H9 (cell line): Measurements from ENCODE around the gene BCHE. TPM values are rescaled to one million over a fixed set of nuclear protein-coding genes. Genes with fewer than 3 reads are reported as not detected.

Source experiments
- DNase-seq: peaks from one replicate; pipeline ENCODE4 v3.0.0-alpha.2; 2017
- H2AFZ ChIP-seq: one replicate; pipeline ENCODE4 v1.6.1; 2013; ENCODE audit warnings: mild to moderate bottlenecking, low read length, control low read depth, moderate library complexity
- H2AK5ac ChIP-seq: 2 replicates; pipeline ENCODE4 v1.6.1; 2013; ENCODE audit warnings: low read length, control low read depth, mixed read lengths; ENCODE audit not compliant: insufficient read length
- H2BK120ac ChIP-seq: one replicate; pipeline ENCODE4 v1.6.1; 2013; ENCODE audit warnings: low read depth, mild to moderate bottlenecking, low read length, control low read depth, inconsistent platforms; ENCODE audit not compliant: poor library complexity, severe bottlenecking
- H2BK12ac ChIP-seq: 2 replicates; pipeline ENCODE4 v1.6.1; 2013; ENCODE audit warnings: low read length, control low read depth, mixed read lengths, low read depth; ENCODE audit not compliant: insufficient read length
- H2BK15ac ChIP-seq: 2 replicates; pipeline ENCODE4 v1.6.1; 2013; ENCODE audit warnings: low read depth, low read length, control low read depth
- H2BK20ac ChIP-seq: one replicate; pipeline ENCODE4 v1.6.1; 2013; ENCODE audit warnings: low read depth, mild to moderate bottlenecking, low read length, control low read depth, inconsistent platforms; ENCODE audit not compliant: poor library complexity, severe bottlenecking
- H2BK5ac ChIP-seq: 2 replicates; pipeline ENCODE4 v1.6.1; 2013; ENCODE audit warnings: low read length, control low read depth, mixed read lengths; ENCODE audit not compliant: insufficient read length
- H3K14ac ChIP-seq: 2 replicates; pipeline ENCODE4 v1.6.1; 2013; ENCODE audit warnings: low read length, control low read depth; ENCODE audit not compliant: insufficient read depth
- H3K18ac ChIP-seq: 2 replicates; pipeline ENCODE4 v1.6.1; 2013; ENCODE audit warnings: low read depth, mild to moderate bottlenecking, mixed read lengths, low read length, control low read depth; ENCODE audit not compliant: insufficient read length
- H3K23ac ChIP-seq: 2 replicates; pipeline ENCODE4 v1.6.1; 2013; ENCODE audit warnings: low read length, control low read depth, mixed read lengths, low read depth; ENCODE audit not compliant: insufficient read length
- H3K23me2 ChIP-seq: 2 replicates; pipeline ENCODE4 v1.6.1; 2013; ENCODE audit warnings: low read depth, mild to moderate bottlenecking, mixed read lengths, low read length, control low read depth; ENCODE audit not compliant: insufficient read length, poor library complexity, severe bottlenecking
- H3K27ac ChIP-seq: 2 replicates; pipeline ENCODE4 v1.5.1; 2013; ENCODE audit warnings: low read length, control low read depth, mixed read lengths, low read depth; ENCODE audit not compliant: insufficient read length
- H3K27me3 ChIP-seq: 2 replicates; pipeline ENCODE4 v1.6.1; 2013; ENCODE audit warnings: low read length, control low read depth, inconsistent platforms; ENCODE audit not compliant: insufficient read depth
- H3K4ac ChIP-seq: 2 replicates; pipeline ENCODE4 v1.6.1; 2013; ENCODE audit warnings: low read depth, mild to moderate bottlenecking, control low read depth, inconsistent platforms, low read length, moderate library complexity
- H3K4me1 ChIP-seq: 2 replicates; pipeline ENCODE4 v1.6.1; 2013; ENCODE audit warnings: low read length, control low read depth, inconsistent platforms; ENCODE audit not compliant: insufficient read depth
- H3K4me2 ChIP-seq: 2 replicates; pipeline ENCODE4 v1.6.1; 2013; ENCODE audit warnings: low read length, control low read depth, mixed read lengths; ENCODE audit not compliant: insufficient read length, insufficient read depth
- H3K56ac ChIP-seq: 2 replicates; pipeline ENCODE4 v1.6.1; 2013; ENCODE audit warnings: low read depth, mild to moderate bottlenecking, mixed read lengths, low read length, control low read depth; ENCODE audit not compliant: insufficient read length
- H3K79me1 ChIP-seq: 2 replicates; pipeline ENCODE4 v1.6.1; 2013; ENCODE audit warnings: low read depth, mild to moderate bottlenecking, moderate library complexity, low read length, control low read depth, inconsistent platforms; ENCODE audit not compliant: insufficient read depth, poor library complexity, severe bottlenecking
- H3K79me2 ChIP-seq: 2 replicates; pipeline ENCODE4 v1.6.1; 2013; ENCODE audit warnings: low read length, control low read depth, inconsistent platforms; ENCODE audit not compliant: insufficient read depth
- H3K9ac ChIP-seq: 2 replicates; pipeline ENCODE4 v1.6.1; 2013; ENCODE audit warnings: low read length, control low read depth, mixed read lengths; ENCODE audit not compliant: insufficient read length; ENCODE audit errors: extremely low read depth
- H3K9me3 ChIP-seq: one replicate; pipeline ENCODE4 v1.6.1; 2013; ENCODE audit warnings: low read depth, low read length, inconsistent platforms; ENCODE audit not compliant: control insufficient read depth
- H3T11ph ChIP-seq: one replicate; pipeline ENCODE4 v1.6.1; 2013; ENCODE audit warnings: mild to moderate bottlenecking, low read length, control low read depth, inconsistent platforms
- H4K20me1 ChIP-seq: one replicate; pipeline ENCODE4 v1.6.1; 2013; ENCODE audit not compliant: control insufficient read depth, insufficient read length, insufficient read depth
- H4K5ac ChIP-seq: 2 replicates; pipeline ENCODE4 v1.6.1; 2013; ENCODE audit warnings: low read depth, mild to moderate bottlenecking, mixed read lengths, low read length, control low read depth; ENCODE audit not compliant: insufficient read length
- H4K8ac ChIP-seq: replicated peaks from 2 replicates; pipeline ENCODE4 v1.6.1; 2013; ENCODE audit warnings: low read length, control low read depth, mixed read lengths, low read depth; ENCODE audit not compliant: insufficient read length
- H4K91ac ChIP-seq: 2 replicates; pipeline ENCODE4 v1.6.1; 2013; ENCODE audit warnings: low read depth, mild to moderate bottlenecking, moderate library complexity, mixed read lengths, low read length, control low read depth; ENCODE audit not compliant: insufficient read length
- H3K27ac Mint-ChIP-seq, 3 experiments: 2 replicates in 2 of 3; 3 replicates in 1 of 3; pipeline ENCODE4 v1.8.0; 2020 to 2021; ENCODE audit warnings: mixed read lengths in 3 of 3, mild to moderate bottlenecking in 1 of 3, moderate library complexity in 1 of 3
- H3K27me3 Mint-ChIP-seq: 2 replicates; pipeline ENCODE4 v1.8.0; 2021; ENCODE audit warnings: low read depth, mild to moderate bottlenecking, moderate library complexity, mixed read lengths
- H3K36me3 Mint-ChIP-seq, 3 experiments: 2 replicates in 2 of 3; 3 replicates in 1 of 3; pipeline ENCODE4 v1.8.0; 2020 to 2021; ENCODE audit warnings: low read depth in 3 of 3, mixed read lengths in 3 of 3; ENCODE audit not compliant: insufficient read depth in 1 of 3
- H3K4me1 Mint-ChIP-seq, 2 experiments: 2 replicates each; pipeline ENCODE4 v1.8.0; 2020; ENCODE audit warnings: mixed read lengths in 2 of 2
- H3K4me3 Mint-ChIP-seq, 2 experiments: 2 replicates in 1 of 2; 3 replicates in 1 of 2; pipeline ENCODE4 v1.8.0; 2020 to 2021; ENCODE audit warnings: mild to moderate bottlenecking in 2 of 2, mixed read lengths in 2 of 2, moderate library complexity in 1 of 2
- H3K9me3 Mint-ChIP-seq, 2 experiments: 2 replicates in 1 of 2; 3 replicates in 1 of 2; pipeline ENCODE4 v1.8.0; 2020; ENCODE audit warnings: mild to moderate bottlenecking in 2 of 2, mixed read lengths in 2 of 2, moderate library complexity in 1 of 2
- WGBS: extraction: QIAGEN DNeasy Blood & Tissue Kit; methylation state at CpG from one replicate; pipeline ENCODE4 v1.1.7; 2013; ENCODE audit warnings: missing lambda C conversion rate, low lambda C conversion rate, mixed read lengths; ENCODE audit not compliant: insufficient read length; ENCODE audit errors: extremely low coverage; 5-methylcytosine and 5-hydroxymethylcytosine counted together
- total RNA-seq: library from RNA; stranded (reverse); gene quantifications from 2 replicates; pipeline ENCODE4 v1.2.1, GENCODE V29; 2021
- TF ChIP-seq, protein P1 (sequence below): fragments of 200-600 bp; sonication (generic); conservative IDR thresholded peaks from 3 replicates; pipeline ENCODE4 v1.8.0; 2021; ENCODE audit warnings: antibody characterized with exemption, mild to moderate bottlenecking

The BCHE gene
- total RNA-seq, 1 experiment from 2014 or later: 1.4 TPM

DNA sequence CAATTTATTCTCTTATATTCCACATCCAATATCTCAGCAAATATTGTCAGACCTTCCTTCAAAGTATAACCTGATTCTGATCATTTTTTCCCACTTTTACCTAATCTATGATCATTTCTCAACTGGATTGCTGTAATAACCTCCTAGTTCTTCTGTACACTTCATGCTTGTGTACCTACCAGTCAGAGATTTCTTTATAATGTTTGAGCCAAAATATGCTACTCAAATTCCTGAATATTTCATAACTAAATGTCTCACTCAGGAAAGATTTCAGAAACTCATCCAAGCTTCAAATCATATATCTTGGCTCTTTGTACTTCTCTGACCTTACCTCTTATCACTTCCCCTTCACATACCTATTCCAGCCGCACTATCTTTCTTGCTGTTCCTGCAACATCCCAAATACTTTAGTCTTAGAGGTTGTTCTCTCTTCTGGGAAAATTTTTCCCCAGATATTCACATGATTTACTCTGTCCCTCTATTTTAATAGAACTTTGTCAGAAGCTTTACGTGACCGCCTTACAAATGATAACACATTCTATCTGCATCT is 20.0 kb downstream of the BCHE start:
- no peak overlapping the region for H4K8ac ChIP-seq
- H3K27me3 ChIP-seq: no peaks in the 10 kb centered on the region
- H3K23ac ChIP-seq: no peak overlapping the region
- no peak overlapping the region for H2BK12ac ChIP-seq
- no peaks in the 10 kb centered on the region for H3K9me3 Mint-ChIP-seq
- no peak overlapping the region for H3K27ac Mint-ChIP-seq
- no peak overlapping the region for H3K18ac ChIP-seq
- H2BK15ac ChIP-seq: no peak overlapping the region
- H2BK5ac ChIP-seq: no peak overlapping the region
- TF ChIP-seq, protein P1, sequence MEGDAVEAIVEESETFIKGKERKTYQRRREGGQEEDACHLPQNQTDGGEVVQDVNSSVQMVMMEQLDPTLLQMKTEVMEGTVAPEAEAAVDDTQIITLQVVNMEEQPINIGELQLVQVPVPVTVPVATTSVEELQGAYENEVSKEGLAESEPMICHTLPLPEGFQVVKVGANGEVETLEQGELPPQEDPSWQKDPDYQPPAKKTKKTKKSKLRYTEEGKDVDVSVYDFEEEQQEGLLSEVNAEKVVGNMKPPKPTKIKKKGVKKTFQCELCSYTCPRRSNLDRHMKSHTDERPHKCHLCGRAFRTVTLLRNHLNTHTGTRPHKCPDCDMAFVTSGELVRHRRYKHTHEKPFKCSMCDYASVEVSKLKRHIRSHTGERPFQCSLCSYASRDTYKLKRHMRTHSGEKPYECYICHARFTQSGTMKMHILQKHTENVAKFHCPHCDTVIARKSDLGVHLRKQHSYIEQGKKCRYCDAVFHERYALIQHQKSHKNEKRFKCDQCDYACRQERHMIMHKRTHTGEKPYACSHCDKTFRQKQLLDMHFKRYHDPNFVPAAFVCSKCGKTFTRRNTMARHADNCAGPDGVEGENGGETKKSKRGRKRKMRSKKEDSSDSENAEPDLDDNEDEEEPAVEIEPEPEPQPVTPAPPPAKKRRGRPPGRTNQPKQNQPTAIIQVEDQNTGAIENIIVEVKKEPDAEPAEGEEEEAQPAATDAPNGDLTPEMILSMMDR: no peak
- H3K9ac ChIP-seq: no peak overlapping the region
- H2BK120ac ChIP-seq: no peak overlapping the region
- no peaks in the 10 kb centered on the region for H3K4me1 ChIP-seq
- no peaks in the 10 kb centered on the region for H3K27me3 Mint-ChIP-seq
- no peaks in the 10 kb centered on the region for H4K20me1 ChIP-seq
- no peaks in the 10 kb centered on the region for H3K4me1 Mint-ChIP-seq
- no peak overlapping the region for H4K5ac ChIP-seq
- H3K56ac ChIP-seq: no peak overlapping the region
- H3K79me1 ChIP-seq: no peaks in the 10 kb centered on the region
- no peaks in the 10 kb centered on the region for H3K9me3 ChIP-seq
- H4K91ac ChIP-seq: no peak overlapping the region
- no peak overlapping the region for H2AFZ ChIP-seq
- no peaks in the 10 kb centered on the region for H3K36me3 Mint-ChIP-seq
- H3K79me2 ChIP-seq: no peaks in the 10 kb centered on the region
- H3K4me2 ChIP-seq: no peak overlapping the region
- no peak overlapping the region for H2AK5ac ChIP-seq
- H3T11ph ChIP-seq: no peak overlapping the region
- H3K23me2 ChIP-seq: no peaks in the 10 kb centered on the region
- H3K27ac ChIP-seq: no peak overlapping the region
- H2BK20ac ChIP-seq: no peak overlapping the region
- DNase-seq: no peak
- no CpG with 5 or more reads among the region's 3 CpGs for WGBS
- no peak overlapping the region for H3K4ac ChIP-seq
- no peak overlapping the region for H3K14ac ChIP-seq
- no peak overlapping the region for H3K4me3 Mint-ChIP-seq
